ENCODE data around the gene PLSCR4. TPM values are rescaled to one million over a fixed set of nuclear protein-coding genes. Genes with fewer than 3 reads are reported as not detected.

The PLSCR4 gene
- total and polyA plus RNA-seq, 2 of the 4 experiments (the other 2 are of a cell fraction) = 3.8 to 4.4 TPM

DNA sequence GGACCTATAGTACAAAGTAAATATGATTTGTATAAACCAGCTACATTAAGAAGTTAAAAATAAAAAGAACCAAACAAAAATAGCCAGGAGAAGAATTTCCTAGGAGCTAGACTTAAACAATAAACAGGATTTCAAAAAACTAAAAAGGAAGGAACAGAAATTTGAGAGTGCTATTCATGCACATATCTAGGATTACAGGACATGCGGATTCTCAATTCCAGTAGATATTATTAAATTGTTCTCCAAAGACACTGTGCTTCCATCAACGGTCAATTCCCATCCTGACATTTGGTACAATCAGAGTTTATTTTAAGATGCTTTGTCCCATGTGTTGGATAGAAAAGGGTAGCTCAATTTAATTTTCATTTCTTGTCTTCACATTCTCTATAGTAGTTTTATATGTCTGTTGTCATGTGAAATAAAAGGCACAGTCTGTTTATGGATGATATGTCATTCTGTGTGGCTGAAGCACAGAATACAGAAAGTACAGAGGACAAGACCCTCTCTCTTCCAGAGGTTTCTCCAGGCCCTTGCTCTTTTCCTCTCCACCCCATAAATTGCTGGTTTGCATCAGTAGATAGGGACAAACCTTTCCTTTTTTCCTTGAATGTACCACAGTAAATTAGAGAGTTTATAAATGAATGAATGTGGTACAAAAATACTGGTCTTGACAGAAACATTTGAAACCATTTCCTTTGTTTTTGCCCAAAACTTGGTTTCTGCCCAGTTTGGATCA lies 93.4 kb downstream of the PLSCR4 start:
- H3K9me3 ChIP-seq (ENCODE audit: control insufficient read depth, insufficient read depth, low read length) = no peaks in the 10 kb centered on the region
- H3K79me1 ChIP-seq (ENCODE audit: low read depth in 1 of 2, low read length in 2 of 2) = peaks cover 12 to 41% of the 10 kb centered on the region in 2 experiments; a peak in 3 of 4 replicates
- H2BK20ac ChIP-seq (ENCODE audit: low read depth, low read length) = no peak overlapping the region
- no peak for DNase-seq
- dilution Hi-C loops (cut with HindIII; ENCODE audit: low sequenced_read_pairs, unreplicated experiment) = no loop called here
- no peak overlapping the region for H3K4ac ChIP-seq (ENCODE audit: low read depth, low read length)
- no TSS peak for BruUV-seq (replicated peaks)
- no peak overlapping the region for H3K27ac ChIP-seq (ENCODE audit: insufficient read depth, low read length)
- intact Hi-C loops (cut with micrococcal nuclease) = loop anchor here (2.0 kb wide), 1 partner anchor 15 kb away; no protein-coding TSS in a partner anchor
- ATAC-seq (ENCODE audit: low read depth) = no peak
- no peak overlapping the region for H4K91ac ChIP-seq (ENCODE audit: insufficient read depth, low read depth, low read length)
- no peak overlapping the region for H3K18ac ChIP-seq (ENCODE audit: low read depth, low read length)
- no peak overlapping the region for H2AK5ac ChIP-seq (ENCODE audit: low read depth, low read length)
- H2AK9ac ChIP-seq (replicated peaks; ENCODE audit: low read depth, low read length, poor library complexity) = no peak overlapping the region
- no peaks in the 10 kb centered on the region for H3K27me3 ChIP-seq (ENCODE audit: control insufficient read depth, insufficient read depth, low read length)
- peak overlapping the region; percentile 6; the same call in 1 of the 2 replicates for H3K9ac ChIP-seq (ENCODE audit: low read depth, low read length)
- TF ChIP-seq MXI1 (IDR thresholded peaks at IDR 0.05; ENCODE audit: borderline replicate concordance, low read depth, low read length) (no peak), MAZ (IDR thresholded peaks at IDR 0.05; ENCODE audit: borderline replicate concordance, low read depth, low read length) (no peak), RAD21 (IDR thresholded peaks at IDR 0.05; ENCODE audit: low read length) (no peak), SMC3 (IDR thresholded peaks at IDR 0.05; ENCODE audit: low read depth, low read length) (no peak), RFX5 (IDR thresholded peaks at IDR 0.05; ENCODE audit: low read depth, low read length) (no peak), FOS (IDR thresholded peaks at IDR 0.05; ENCODE audit: low read depth, low read length) (no peak), POLR2A (IDR thresholded peaks at IDR 0.05; ENCODE audit: low read depth, low read length) (no peak), RCOR1 (IDR thresholded peaks at IDR 0.05; ENCODE audit: insufficient replicate concordance, low read length) (no peak), CHD1 (IDR thresholded peaks at IDR 0.05; ENCODE audit: low read depth, low read length) (no peak), BHLHE40 (IDR thresholded peaks at IDR 0.05; ENCODE audit: low read depth, low read length) (no peak), MAFK (IDR thresholded peaks at IDR 0.05; ENCODE audit: low read depth, low read length) (no peak), NFE2L2 (IDR thresholded peaks at IDR 0.05; ENCODE audit: low read depth, low read length) (no peak)
- TF ChIP-seq, protein P1, sequence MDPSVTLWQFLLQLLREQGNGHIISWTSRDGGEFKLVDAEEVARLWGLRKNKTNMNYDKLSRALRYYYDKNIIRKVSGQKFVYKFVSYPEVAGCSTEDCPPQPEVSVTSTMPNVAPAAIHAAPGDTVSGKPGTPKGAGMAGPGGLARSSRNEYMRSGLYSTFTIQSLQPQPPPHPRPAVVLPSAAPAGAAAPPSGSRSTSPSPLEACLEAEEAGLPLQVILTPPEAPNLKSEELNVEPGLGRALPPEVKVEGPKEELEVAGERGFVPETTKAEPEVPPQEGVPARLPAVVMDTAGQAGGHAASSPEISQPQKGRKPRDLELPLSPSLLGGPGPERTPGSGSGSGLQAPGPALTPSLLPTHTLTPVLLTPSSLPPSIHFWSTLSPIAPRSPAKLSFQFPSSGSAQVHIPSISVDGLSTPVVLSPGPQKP (IDR thresholded peaks at IDR 0.05; ENCODE audit: borderline replicate concordance, low read depth, low read length) = no peak
- TF ChIP-seq, protein P2, sequence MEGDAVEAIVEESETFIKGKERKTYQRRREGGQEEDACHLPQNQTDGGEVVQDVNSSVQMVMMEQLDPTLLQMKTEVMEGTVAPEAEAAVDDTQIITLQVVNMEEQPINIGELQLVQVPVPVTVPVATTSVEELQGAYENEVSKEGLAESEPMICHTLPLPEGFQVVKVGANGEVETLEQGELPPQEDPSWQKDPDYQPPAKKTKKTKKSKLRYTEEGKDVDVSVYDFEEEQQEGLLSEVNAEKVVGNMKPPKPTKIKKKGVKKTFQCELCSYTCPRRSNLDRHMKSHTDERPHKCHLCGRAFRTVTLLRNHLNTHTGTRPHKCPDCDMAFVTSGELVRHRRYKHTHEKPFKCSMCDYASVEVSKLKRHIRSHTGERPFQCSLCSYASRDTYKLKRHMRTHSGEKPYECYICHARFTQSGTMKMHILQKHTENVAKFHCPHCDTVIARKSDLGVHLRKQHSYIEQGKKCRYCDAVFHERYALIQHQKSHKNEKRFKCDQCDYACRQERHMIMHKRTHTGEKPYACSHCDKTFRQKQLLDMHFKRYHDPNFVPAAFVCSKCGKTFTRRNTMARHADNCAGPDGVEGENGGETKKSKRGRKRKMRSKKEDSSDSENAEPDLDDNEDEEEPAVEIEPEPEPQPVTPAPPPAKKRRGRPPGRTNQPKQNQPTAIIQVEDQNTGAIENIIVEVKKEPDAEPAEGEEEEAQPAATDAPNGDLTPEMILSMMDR (conservative IDR thresholded peaks at IDR 0.05; ENCODE audit: low read depth, low read length) = no peak
- CTCF ChIA-PET = interaction anchor here (0.8 to 2.5 kb wide), 4 partner anchors 9 to 170 kb away, joined by 3 to 8 read pairs (median 5); no protein-coding TSS in a partner anchor
- H3K4me3 ChIP-seq (ENCODE audit: insufficient read depth, low read depth, low read length) = peak overlapping the region; percentile 11; the same call in 1 of the 2 replicates
- no peak overlapping the region for H2BK5ac ChIP-seq (ENCODE audit: low read depth, low read length, poor library complexity, severe bottlenecking)
- peaks cover 34% of the 10 kb centered on the region for H4K20me1 ChIP-seq (ENCODE audit: insufficient read depth, low read length)
- no peak overlapping the region for H3K14ac ChIP-seq (replicated peaks; ENCODE audit: low read depth, low read length)
- no peak overlapping the region for H3K56ac ChIP-seq (ENCODE audit: extremely low read depth, insufficient read depth, low read length)
- no peak overlapping the region for H4K5ac ChIP-seq (ENCODE audit: low read depth, low read length)
- POLR2A ChIA-PET (ENCODE audit: unreplicated experiment) = interaction anchor here (0.6 kb wide), 1 partner anchor 9 kb away, joined by 5 read pairs; no protein-coding TSS in a partner anchor
- no peak overlapping the region; a peak in 1 of 4 replicates for H4K8ac ChIP-seq (ENCODE audit: low read depth in 2 of 2, low read length in 2 of 2)
- H3K23ac ChIP-seq (ENCODE audit: low read depth, low read length) = peak overlapping the region; percentile 40; the same call in 1 of the 2 replicates
- no peak overlapping the region for H2BK15ac ChIP-seq (ENCODE audit: low read depth, low read length)
- H2AFZ ChIP-seq (replicated peaks; ENCODE audit: low read length, poor library complexity) = no peak overlapping the region
- H3K4me2 ChIP-seq (ENCODE audit: low read depth, low read length) = peak overlapping the region; percentile 77; the same call in 1 of the 2 replicates
- no CpG with 5 or more reads among the region's 2 CpGs for WGBS, 2 experiments (ENCODE audit: extremely low coverage in 2 of 2, insufficient read length in 1 of 2)
- H3K36me3 ChIP-seq (ENCODE audit: control insufficient read depth, insufficient read depth, low read length) = no peaks in the 10 kb centered on the region; the same call in 1 of the 2 replicates
- H3K4me1 ChIP-seq (ENCODE audit: control insufficient read depth, insufficient read depth, low read length) = peaks cover 13% of the 10 kb centered on the region
- H3K9me1 ChIP-seq (ENCODE audit: insufficient read depth, low read length) = peaks cover 5% of the 10 kb centered on the region
- in situ Hi-C loops (cut with MboI; ENCODE audit: low sequenced_read_pairs) = no loop called here
- H2BK120ac ChIP-seq (ENCODE audit: low read depth, low read length) = no peak overlapping the region
